SK-N-SH (cell line): ENCODE measurements around the gene ABCF1. TPM values are rescaled to one million over a fixed set of nuclear protein-coding genes. Genes with fewer than 3 reads are reported as not detected.
A peak's percentile ranks its signal among the peaks of the same experiment; 100 is the strongest.

Source experiments
- CHD2 ChIP-seq: fragments of 150-350 bp; IDR thresholded peaks from 2 replicates; pipeline ENCODE4 v1.6.1; 2018; ENCODE audit warnings: low read length; ENCODE audit not compliant: partially characterized antibody
- EP300 ChIP-seq, 2 experiments: IDR thresholded peaks; 2 replicates each; pipeline versions ENCODE4 v1.4.0 to v1.6.1; 2012; ENCODE audit warnings: borderline replicate concordance in 1 of 2, low read depth in 1 of 2, low read length in 1 of 2
- EZH2phosphoT487 ChIP-seq: fragments of 200-600 bp; sonication (generic); IDR thresholded peaks from 2 replicates; pipeline ENCODE4 v1.6.1; 2017; ENCODE audit warnings: low read depth, mixed run types, mild to moderate bottlenecking, antibody characterized with exemption, moderate library complexity, borderline replicate concordance
- FOSL2 ChIP-seq: IDR thresholded peaks from 2 replicates; pipeline ENCODE4 v1.4.0; 2012; ENCODE audit warnings: low read depth, mild to moderate bottlenecking, moderate library complexity, borderline replicate concordance
- FOXJ3 ChIP-seq: sonication (generic); formaldehyde crosslinking; IDR thresholded peaks from 2 replicates; pipeline ENCODE4 v1.5.1; 2020; ENCODE audit warnings: mild to moderate bottlenecking, missing genetic modification reagents
- FOXM1 ChIP-seq: IDR thresholded peaks from 2 replicates; pipeline ENCODE4 v1.4.0; 2012; ENCODE audit warnings: low read depth, mild to moderate bottlenecking
- GABPA ChIP-seq: IDR thresholded peaks from 2 replicates; pipeline ENCODE4 v1.4.0; 2012; ENCODE audit warnings: low read depth, mild to moderate bottlenecking
- GATA2 ChIP-seq: sonication (generic); formaldehyde crosslinking; IDR thresholded peaks from 2 replicates; pipeline ENCODE4 v1.5.0; 2020; ENCODE audit warnings: mild to moderate bottlenecking, missing genetic modification reagents
- JUND ChIP-seq: IDR thresholded peaks from 2 replicates; pipeline ENCODE4 v1.4.0; 2012
- MEF2A ChIP-seq: IDR thresholded peaks from 2 replicates; pipeline ENCODE4 v1.4.0; 2012; ENCODE audit warnings: low read depth, borderline replicate concordance
- MXI1 ChIP-seq: IDR thresholded peaks from 2 replicates; pipeline ENCODE4 v1.6.1; 2012; ENCODE audit warnings: mild to moderate bottlenecking, low read depth, low read length, improper control_type of control experiment
- NRF1 ChIP-seq: IDR thresholded peaks from 2 replicates; pipeline ENCODE4 v1.6.1; 2012; ENCODE audit warnings: low read depth, mild to moderate bottlenecking, low read length
- POLR2AphosphoS5 ChIP-seq: IDR thresholded peaks from 2 replicates; pipeline ENCODE4 v1.6.1; 2012; ENCODE audit warnings: low read depth, low read length
- RAD21 ChIP-seq: IDR thresholded peaks from 2 replicates; pipeline ENCODE4 v1.6.1; 2012; ENCODE audit warnings: mild to moderate bottlenecking, low read length
- RCOR1 ChIP-seq: fragments of 150-350 bp; IDR thresholded peaks from 2 replicates; pipeline ENCODE4 v1.6.1; 2017; ENCODE audit warnings: antibody characterized with exemption, low read length
- SMC3 ChIP-seq: IDR thresholded peaks from 2 replicates; pipeline ENCODE4 v1.6.1; 2012; ENCODE audit warnings: low read depth, low read length, improper control_type of control experiment
- TCF12 ChIP-seq: IDR thresholded peaks from 2 replicates; pipeline ENCODE4 v1.4.0; 2012
- YY1 ChIP-seq: IDR thresholded peaks from 2 replicates; pipeline ENCODE4 v1.4.0; 2012; ENCODE audit warnings: low read depth, mild to moderate bottlenecking
- polyA plus RNA-seq, 3 experiments: library from polyadenylated mRNA; depleted of rRNA; stranded (reverse); fragments of >200 nt; gene quantifications; 2 replicates each; pipeline ENCODE4 v1.2.3, GENCODE V29; 2012
- TF ChIP-seq, protein P1 (sequence below): IDR thresholded peaks from 2 replicates; pipeline ENCODE4 v1.6.1; 2012; ENCODE audit warnings: mild to moderate bottlenecking, low read depth, low read length, moderate library complexity
- TF ChIP-seq, protein P2 (sequence below): IDR thresholded peaks from 2 replicates; pipeline ENCODE4; 2012
- TF ChIP-seq, protein P3 (sequence below): fragments of 200-600 bp; sonication (generic); IDR thresholded peaks from 2 replicates; pipeline ENCODE4 v1.6.1; 2017; ENCODE audit warnings: antibody characterized with exemption, mild to moderate bottlenecking, moderate library complexity
- TF ChIP-seq, protein P4 (sequence below): fragments of 150-350 bp; IDR thresholded peaks from 2 replicates; pipeline ENCODE4 v1.6.1; 2017; ENCODE audit warnings: antibody characterized with exemption, low read length, low read depth, borderline replicate concordance
- TF ChIP-seq, protein P5 (sequence below): IDR thresholded peaks from 2 replicates; pipeline ENCODE4 v1.4.0; 2012; ENCODE audit warnings: low read depth, borderline replicate concordance

The ABCF1 gene
- polyA plus RNA-seq, 1 of the 3 experiments (the other 2 are of a cell fraction) = 53.4 TPM

DNA sequence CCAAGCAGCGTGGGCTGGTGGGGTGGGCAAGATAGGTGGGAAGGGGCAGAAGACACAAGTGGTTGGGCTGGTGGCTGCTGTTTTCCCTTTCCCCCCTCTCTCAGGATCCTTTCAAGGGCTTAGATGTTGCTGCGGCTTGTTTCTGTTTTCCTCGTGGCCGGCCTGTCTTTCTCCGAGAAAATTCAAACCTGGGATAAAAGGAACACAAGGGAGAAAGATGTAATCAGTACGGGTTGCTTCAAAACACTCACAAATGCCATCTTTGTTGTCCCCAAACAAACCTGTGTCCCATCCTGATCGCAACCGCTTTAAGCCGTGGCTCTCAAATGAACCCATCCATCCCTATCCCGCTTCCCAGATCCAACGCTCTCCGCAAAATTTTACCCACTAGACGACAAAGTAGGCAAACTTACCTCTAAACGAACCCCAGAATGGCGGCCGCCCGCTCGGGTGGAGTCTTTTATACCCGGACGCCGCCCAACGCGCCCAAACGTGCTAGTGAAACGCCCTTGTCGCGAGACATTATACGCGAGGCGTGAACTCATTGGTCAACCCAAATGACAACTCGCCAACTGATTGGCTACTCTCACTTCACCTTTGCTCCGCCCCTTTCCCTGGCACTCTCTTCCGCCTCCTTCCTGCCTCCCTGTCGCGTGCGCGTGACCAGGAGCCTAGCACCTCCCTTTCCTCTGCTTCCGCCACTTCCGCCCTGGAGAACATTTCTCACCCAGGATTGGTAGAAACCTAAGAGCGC, 45.7 kb downstream of the ABCF1 start, which contains the start of gene PPP1R10 (continued):
- TF ChIP-seq, protein P1, sequence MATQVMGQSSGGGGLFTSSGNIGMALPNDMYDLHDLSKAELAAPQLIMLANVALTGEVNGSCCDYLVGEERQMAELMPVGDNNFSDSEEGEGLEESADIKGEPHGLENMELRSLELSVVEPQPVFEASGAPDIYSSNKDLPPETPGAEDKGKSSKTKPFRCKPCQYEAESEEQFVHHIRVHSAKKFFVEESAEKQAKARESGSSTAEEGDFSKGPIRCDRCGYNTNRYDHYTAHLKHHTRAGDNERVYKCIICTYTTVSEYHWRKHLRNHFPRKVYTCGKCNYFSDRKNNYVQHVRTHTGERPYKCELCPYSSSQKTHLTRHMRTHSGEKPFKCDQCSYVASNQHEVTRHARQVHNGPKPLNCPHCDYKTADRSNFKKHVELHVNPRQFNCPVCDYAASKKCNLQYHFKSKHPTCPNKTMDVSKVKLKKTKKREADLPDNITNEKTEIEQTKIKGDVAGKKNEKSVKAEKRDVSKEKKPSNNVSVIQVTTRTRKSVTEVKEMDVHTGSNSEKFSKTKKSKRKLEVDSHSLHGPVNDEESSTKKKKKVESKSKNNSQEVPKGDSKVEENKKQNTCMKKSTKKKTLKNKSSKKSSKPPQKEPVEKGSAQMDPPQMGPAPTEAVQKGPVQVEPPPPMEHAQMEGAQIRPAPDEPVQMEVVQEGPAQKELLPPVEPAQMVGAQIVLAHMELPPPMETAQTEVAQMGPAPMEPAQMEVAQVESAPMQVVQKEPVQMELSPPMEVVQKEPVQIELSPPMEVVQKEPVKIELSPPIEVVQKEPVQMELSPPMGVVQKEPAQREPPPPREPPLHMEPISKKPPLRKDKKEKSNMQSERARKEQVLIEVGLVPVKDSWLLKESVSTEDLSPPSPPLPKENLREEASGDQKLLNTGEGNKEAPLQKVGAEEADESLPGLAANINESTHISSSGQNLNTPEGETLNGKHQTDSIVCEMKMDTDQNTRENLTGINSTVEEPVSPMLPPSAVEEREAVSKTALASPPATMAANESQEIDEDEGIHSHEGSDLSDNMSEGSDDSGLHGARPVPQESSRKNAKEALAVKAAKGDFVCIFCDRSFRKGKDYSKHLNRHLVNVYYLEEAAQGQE = peak; percentile 66; the same call in 1 of the 2 replicates
- TF ChIP-seq FOXJ3 (CRISPR knock-in tag) (no peak), NRF1 (no peak), SMC3 (no peak), TCF12 (no peak), GABPA (peak; percentile 89), FOXM1 (peak; percentile 98), CHD2 (peak; percentile 99), YY1 (peak; percentile 96), GATA2 (no peak), RCOR1 (no peak), EZH2phosphoT487 (no peak), EP300 (IDR thresholded peaks at IDR 0.05; ENCODE audit: borderline replicate concordance in 1 of 2, low read depth in 1 of 2, low read length in 1 of 2) (no peak), POLR2AphosphoS5 (peak; percentile 100), JUND (no peak), RAD21 (no peak), FOSL2 (no peak), MEF2A (no peak), MXI1 (no peak)
- TF ChIP-seq, protein P2, sequence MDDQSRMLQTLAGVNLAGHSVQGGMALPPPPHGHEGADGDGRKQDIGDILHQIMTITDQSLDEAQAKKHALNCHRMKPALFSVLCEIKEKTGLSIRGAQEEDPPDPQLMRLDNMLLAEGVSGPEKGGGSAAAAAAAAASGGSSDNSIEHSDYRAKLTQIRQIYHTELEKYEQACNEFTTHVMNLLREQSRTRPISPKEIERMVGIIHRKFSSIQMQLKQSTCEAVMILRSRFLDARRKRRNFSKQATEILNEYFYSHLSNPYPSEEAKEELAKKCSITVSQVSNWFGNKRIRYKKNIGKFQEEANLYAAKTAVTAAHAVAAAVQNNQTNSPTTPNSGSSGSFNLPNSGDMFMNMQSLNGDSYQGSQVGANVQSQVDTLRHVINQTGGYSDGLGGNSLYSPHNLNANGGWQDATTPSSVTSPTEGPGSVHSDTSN = peak; percentile 29; the same call in 1 of the 2 replicates
- TF ChIP-seq, protein P3, sequence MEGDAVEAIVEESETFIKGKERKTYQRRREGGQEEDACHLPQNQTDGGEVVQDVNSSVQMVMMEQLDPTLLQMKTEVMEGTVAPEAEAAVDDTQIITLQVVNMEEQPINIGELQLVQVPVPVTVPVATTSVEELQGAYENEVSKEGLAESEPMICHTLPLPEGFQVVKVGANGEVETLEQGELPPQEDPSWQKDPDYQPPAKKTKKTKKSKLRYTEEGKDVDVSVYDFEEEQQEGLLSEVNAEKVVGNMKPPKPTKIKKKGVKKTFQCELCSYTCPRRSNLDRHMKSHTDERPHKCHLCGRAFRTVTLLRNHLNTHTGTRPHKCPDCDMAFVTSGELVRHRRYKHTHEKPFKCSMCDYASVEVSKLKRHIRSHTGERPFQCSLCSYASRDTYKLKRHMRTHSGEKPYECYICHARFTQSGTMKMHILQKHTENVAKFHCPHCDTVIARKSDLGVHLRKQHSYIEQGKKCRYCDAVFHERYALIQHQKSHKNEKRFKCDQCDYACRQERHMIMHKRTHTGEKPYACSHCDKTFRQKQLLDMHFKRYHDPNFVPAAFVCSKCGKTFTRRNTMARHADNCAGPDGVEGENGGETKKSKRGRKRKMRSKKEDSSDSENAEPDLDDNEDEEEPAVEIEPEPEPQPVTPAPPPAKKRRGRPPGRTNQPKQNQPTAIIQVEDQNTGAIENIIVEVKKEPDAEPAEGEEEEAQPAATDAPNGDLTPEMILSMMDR = no peak
- TF ChIP-seq, protein P4, sequence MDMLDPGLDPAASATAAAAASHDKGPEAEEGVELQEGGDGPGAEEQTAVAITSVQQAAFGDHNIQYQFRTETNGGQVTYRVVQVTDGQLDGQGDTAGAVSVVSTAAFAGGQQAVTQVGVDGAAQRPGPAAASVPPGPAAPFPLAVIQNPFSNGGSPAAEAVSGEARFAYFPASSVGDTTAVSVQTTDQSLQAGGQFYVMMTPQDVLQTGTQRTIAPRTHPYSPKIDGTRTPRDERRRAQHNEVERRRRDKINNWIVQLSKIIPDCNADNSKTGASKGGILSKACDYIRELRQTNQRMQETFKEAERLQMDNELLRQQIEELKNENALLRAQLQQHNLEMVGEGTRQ = peak; percentile 31; the same call in 1 of the 2 replicates
- TF ChIP-seq, protein P5, sequence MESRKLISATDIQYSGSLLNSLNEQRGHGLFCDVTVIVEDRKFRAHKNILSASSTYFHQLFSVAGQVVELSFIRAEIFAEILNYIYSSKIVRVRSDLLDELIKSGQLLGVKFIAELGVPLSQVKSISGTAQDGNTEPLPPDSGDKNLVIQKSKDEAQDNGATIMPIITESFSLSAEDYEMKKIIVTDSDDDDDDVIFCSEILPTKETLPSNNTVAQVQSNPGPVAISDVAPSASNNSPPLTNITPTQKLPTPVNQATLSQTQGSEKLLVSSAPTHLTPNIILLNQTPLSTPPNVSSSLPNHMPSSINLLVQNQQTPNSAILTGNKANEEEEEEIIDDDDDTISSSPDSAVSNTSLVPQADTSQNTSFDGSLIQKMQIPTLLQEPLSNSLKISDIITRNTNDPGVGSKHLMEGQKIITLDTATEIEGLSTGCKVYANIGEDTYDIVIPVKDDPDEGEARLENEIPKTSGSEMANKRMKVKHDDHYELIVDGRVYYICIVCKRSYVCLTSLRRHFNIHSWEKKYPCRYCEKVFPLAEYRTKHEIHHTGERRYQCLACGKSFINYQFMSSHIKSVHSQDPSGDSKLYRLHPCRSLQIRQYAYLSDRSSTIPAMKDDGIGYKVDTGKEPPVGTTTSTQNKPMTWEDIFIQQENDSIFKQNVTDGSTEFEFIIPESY = peak; percentile 96
